Measurements from ENCODE around the gene LCP2.

GRCh38 chr5:170233358-170233892 is 64.2 kb downstream of the LCP2 start:
- TF ChIP-seq CTCF (IDR thresholded peaks at IDR 0.05; ENCODE audit: insufficient read depth, low read length) (no peak), REST (IDR thresholded peaks at IDR 0.05; ENCODE audit: insufficient replicate concordance, low read depth) (no peak), POLR2AphosphoS5 (IDR thresholded peaks at IDR 0.05; ENCODE audit: low read depth) (no peak)
